Transverse colon (tissue), 4 donors: ENCODE data around the gene POC1B. TPM values are rescaled to one million over a fixed set of nuclear protein-coding genes. Genes with fewer than 3 reads are reported as not detected.

Experiments
- DNase-seq: peaks from one replicate; pipeline ENCODE4 v3.0.0-alpha.2; 2019
- H3K27ac ChIP-seq, 4 donors: fragments of 200-600 bp; sonication (generic); 2 replicates each; pipeline ENCODE4 v1.5.1; 2016 to 2018; ENCODE audit warnings: inconsistent platforms in 4 of 4
- H3K27me3 ChIP-seq: fragments of 200-600 bp; sonication (generic); 2 replicates; pipeline ENCODE4 v1.5.1; 2017; ENCODE audit warnings: inconsistent platforms
- H3K36me3 ChIP-seq, 4 donors: fragments of 200-600 bp; sonication (generic); 2 replicates each; pipeline ENCODE4 v1.5.1; 2017 to 2019; ENCODE audit warnings: inconsistent platforms in 4 of 4
- H3K4me1 ChIP-seq, 4 donors: fragments of 200-600 bp; sonication (generic); 2 replicates each; pipeline ENCODE4 v1.5.1; 2017 to 2020; ENCODE audit warnings: inconsistent platforms in 4 of 4
- H3K4me3 ChIP-seq, 4 donors: fragments of 200-600 bp; sonication (generic); 1 replicate in 1 of 4; 2 replicates in 3 of 4; pipeline versions ENCODE4 v1.5.1 to v1.6.1; 2017 to 2019; ENCODE audit warnings: inconsistent platforms in 4 of 4
- H3K9me3 ChIP-seq, 2 donors: fragments of 200-600 bp; sonication (generic); 2 replicates each; pipeline ENCODE4 v1.5.1; 2017 to 2019; ENCODE audit warnings: inconsistent platforms in 2 of 2
- CTCF ChIP-seq, 5 experiments: fragments of 200-600 bp in 3 of 5; fragments of 450-650 bp in 2 of 5; sonication (generic) in 3 of 5; IDR thresholded peaks; 1 replicate in 2 of 5; 2 replicates in 3 of 5; pipeline ENCODE4 v1.5.1; 2016 to 2017; ENCODE audit warnings: antibody characterized with exemption in 5 of 5, inconsistent platforms in 3 of 5, mild to moderate bottlenecking in 2 of 5, moderate library complexity in 1 of 5
- EP300 ChIP-seq: sonication (generic); formaldehyde crosslinking; IDR thresholded peaks from one replicate; pipeline ENCODE4 v1.6.1; 2017; ENCODE audit warnings: antibody characterized with exemption, low read depth
- POLR2A ChIP-seq: fragments of 450-650 bp; IDR thresholded peaks from one replicate; pipeline ENCODE4 v1.6.1; 2016; ENCODE audit warnings: antibody characterized with exemption, mild to moderate bottlenecking, moderate library complexity
- POLR2AphosphoS5 ChIP-seq, 3 donors: sonication (generic); formaldehyde crosslinking; IDR thresholded peaks; one replicate each; pipeline ENCODE4 v1.6.1; 2016; ENCODE audit warnings: antibody characterized with exemption in 3 of 3
- WGBS, 2 donors: methylation state at CpG; one replicate each; pipeline ENCODE4 v1.1.5; 2018; ENCODE audit warnings: low coverage in 1 of 2; 5-methylcytosine and 5-hydroxymethylcytosine counted together
- in situ Hi-C, 4 donors: fragments of 200-750 bp; cut with MboI; loops; one replicate each; pipeline versions ENCODE4 v1.15.0 to v1.15.1; 2017; ENCODE audit warnings: low sequenced_read_pairs in 3 of 4, low pct_ligation_motif_present in 1 of 4, low pct_unique_long_range_greater_than_20kb in 1 of 4
- intact Hi-C: fragments of 100-400 bp; cut with DNase I; formaldehyde crosslinking; loops from one replicate; pipeline ENCODE4 v1.15.1; 2023; ENCODE audit warnings: low total_unique reads
- total RNA-seq, 4 donors: library from RNA; depleted of rRNA; stranded (reverse); fragments of >200 nt; gene quantifications; one replicate each; pipeline ENCODE4 v1.1.0, GENCODE V29; 2016

The POC1B gene
- total RNA-seq, 4 donors from 2014 or later, result 7.8 to 68.5 (median 33.8) TPM

- no peak for DNase-seq
- WGBS, 2 donors, result 52 to 67% methylated on average over 3 of the region's 3 CpGs
- no peak for TF ChIP-seq CTCF (IDR thresholded peaks at IDR 0.05)
- TF ChIP-seq POLR2A, result no peak
- no peak for TF ChIP-seq EP300
- TF ChIP-seq POLR2AphosphoS5 (IDR thresholded peaks at IDR 0.05), result no peak
- Histone ChIP-seq H3K4me3 (no peak overlapping the region), H3K27me3 (no peaks in the 10 kb centered on the region), H3K9me3 (no peaks in the 10 kb centered on the region), H3K36me3 (no peaks in the 10 kb centered on the region), H3K4me1 (peaks cover 11 to 38% (median 15%) of the 10 kb centered on the region in 4 donors), H3K27ac (peak overlapping the region in 1 of 4 donors; percentile 35)
- intact Hi-C loops (no loop called here), in situ Hi-C loops (no loop called here)
Observed at GRCh38 chr12:89517720-89518119, 8.1 kb downstream of the POC1B start.

- no peak for DNase-seq
- H3K27ac ChIP-seq, result no peak overlapping the region
- WGBS, 2 donors, result 69 to 72% methylated on average over 4 of the region's 4 CpGs
- H3K4me3 ChIP-seq, result no peak overlapping the region
- H3K36me3 ChIP-seq, result no peaks in the 10 kb centered on the region
- no peaks in the 10 kb centered on the region for H3K27me3 ChIP-seq
- in situ Hi-C loops (no loop called here), intact Hi-C loops (no loop called here)
- no peaks in the 10 kb centered on the region for H3K9me3 ChIP-seq
- H3K4me1 ChIP-seq, result peaks cover 6 to 33% (median 16%) of the 10 kb centered on the region in 4 donors
- TF ChIP-seq POLR2AphosphoS5 (IDR thresholded peaks at IDR 0.05), result no peak
- TF ChIP-seq POLR2A, result no peak
- TF ChIP-seq CTCF (IDR thresholded peaks at IDR 0.05), result no peak
- TF ChIP-seq EP300, result no peak
Observed at GRCh38 chr12:89516633-89517032, 9.2 kb downstream of the POC1B start.

DNA sequence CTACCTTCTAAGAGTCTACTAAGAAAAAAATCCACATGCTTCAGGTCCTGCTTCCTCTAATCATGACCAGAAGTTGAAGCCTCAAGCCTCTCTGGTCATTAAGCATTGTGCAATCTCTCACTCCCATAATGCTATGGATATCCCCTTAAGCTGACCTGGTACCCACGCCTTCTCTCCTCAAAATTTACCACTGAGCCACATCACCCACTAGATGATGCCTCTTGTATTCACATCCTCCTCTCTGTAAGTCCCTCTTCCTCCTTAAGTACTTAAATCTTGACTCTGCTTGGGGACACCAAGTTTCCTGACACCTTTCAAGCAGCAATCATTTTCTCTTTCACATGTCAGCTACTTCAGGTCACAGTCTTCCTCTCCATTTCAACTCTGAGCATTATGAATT lies 11.1 kb downstream of the POC1B start:
- in situ Hi-C loops, result no loop called here
- TF ChIP-seq CTCF (IDR thresholded peaks at IDR 0.05) (no peak), EP300 (no peak), POLR2AphosphoS5 (IDR thresholded peaks at IDR 0.05) (no peak), POLR2A (no peak)

DNA sequence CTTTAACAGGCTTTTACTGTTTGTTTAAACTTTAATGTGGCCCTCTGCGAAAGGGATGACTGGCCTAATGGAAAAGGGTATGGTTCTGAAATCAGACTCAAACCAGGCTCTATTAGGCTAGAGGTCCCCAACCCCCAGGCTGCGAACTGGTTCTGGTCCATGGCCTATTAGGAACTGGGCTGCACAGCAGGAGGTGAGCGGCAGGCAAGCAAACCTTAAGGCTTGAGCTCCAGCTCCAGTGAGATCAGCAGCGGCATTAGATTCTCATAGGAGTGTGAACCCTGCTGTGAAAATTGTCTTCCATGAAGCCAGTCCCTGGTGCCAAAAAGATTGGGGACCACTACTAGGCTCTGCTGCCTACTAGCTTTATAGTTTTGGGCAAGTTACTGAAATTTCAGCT lies 12.3 kb downstream of the POC1B start:
- peaks cover 0 to 15% (median 8%) of the 10 kb centered on the region in 4 donors for H3K4me1 ChIP-seq
- DNase-seq, result no peak
- 93 to 95% methylated on average over 2 to 4 of the region's 4 CpGs for WGBS, 2 donors
- H3K9me3 ChIP-seq, result no peaks in the 10 kb centered on the region
- TF ChIP-seq POLR2A (no peak), POLR2AphosphoS5 (IDR thresholded peaks at IDR 0.05) (no peak), EP300 (no peak), CTCF (IDR thresholded peaks at IDR 0.05) (no peak)
- no peaks in the 10 kb centered on the region for H3K27me3 ChIP-seq
- H3K36me3 ChIP-seq, result no peaks in the 10 kb centered on the region
- H3K4me3 ChIP-seq, result no peak overlapping the region
- H3K27ac ChIP-seq, result no peak overlapping the region
- in situ Hi-C loops, result no loop called here
- intact Hi-C loops, result no loop called here

More for the DNA sequence above, 11.1 kb downstream of the POC1B start:
- intact Hi-C loops, result no loop called here
- Histone ChIP-seq H3K36me3 (no peaks in the 10 kb centered on the region), H3K9me3 (no peaks in the 10 kb centered on the region), H3K4me1 (peaks cover 0 to 22% (median 7%) of the 10 kb centered on the region in 4 donors), H3K27ac (no peak overlapping the region), H3K4me3 (no peak overlapping the region), H3K27me3 (no peaks in the 10 kb centered on the region)
- DNase-seq, result no peak
- 63 to 65% methylated on average over 1 of the region's 1 CpG for WGBS, 2 donors
